M059J (cell line): ENCODE results near the gene CAPZB. TPM values are rescaled to one million over a fixed set of nuclear protein-coding genes. Genes with fewer than 3 reads are reported as not detected.

Experiments
- DNase-seq: peaks from one replicate; pipeline ENCODE4 v3.0.0-alpha.2; 2012; ENCODE audit warnings: low read depth
- total RNA-seq: library from RNA; depleted of rRNA; stranded (reverse); fragments of >200 nt; shearing (Covaris generic); gene quantifications from 2 replicates; pipeline ENCODE4 v1.2.3, GENCODE V29; 2014

Gene CAPZB
- total RNA-seq, 1 experiment from 2014 or later = 192 TPM

DNA sequence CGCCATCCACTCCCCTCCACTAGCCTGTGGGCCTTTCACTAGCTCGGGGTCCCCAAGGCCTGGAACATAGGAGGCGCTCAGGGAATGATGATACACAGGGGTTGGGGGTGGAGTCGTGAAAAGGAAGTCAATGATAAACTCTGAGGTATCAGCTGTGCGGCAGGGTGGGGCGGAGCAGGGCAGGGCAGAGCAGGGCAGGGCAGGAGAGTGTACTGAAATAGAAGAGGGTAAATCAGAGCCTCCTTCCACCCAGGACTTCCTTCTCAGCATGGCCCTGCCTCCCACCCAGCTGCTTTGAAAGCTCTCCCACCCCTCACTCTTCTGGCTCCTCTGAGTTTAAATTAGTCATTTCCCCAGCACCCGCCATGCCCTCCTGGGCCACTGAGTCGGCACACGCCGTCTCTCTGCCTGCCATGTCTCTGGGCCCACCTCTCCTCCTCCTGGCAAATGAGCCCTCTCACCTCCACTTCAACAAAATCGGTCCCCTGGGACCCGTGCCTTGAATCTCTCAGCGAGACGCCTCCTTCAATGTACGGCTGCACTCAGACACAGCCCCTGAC is 16.9 kb downstream of the CAPZB start:
- no peak for DNase-seq

- no peak for DNase-seq
Measured at GRCh38 chr1:19467199-19468187, 17.8 kb downstream of the CAPZB start.

- DNase-seq = no peak
Measured at GRCh38 chr1:19466112-19466561, 19.2 kb downstream of the CAPZB start.

- no peak for DNase-seq
Measured at GRCh38 chr1:19465650-19466049, 19.7 kb downstream of the CAPZB start.

DNA sequence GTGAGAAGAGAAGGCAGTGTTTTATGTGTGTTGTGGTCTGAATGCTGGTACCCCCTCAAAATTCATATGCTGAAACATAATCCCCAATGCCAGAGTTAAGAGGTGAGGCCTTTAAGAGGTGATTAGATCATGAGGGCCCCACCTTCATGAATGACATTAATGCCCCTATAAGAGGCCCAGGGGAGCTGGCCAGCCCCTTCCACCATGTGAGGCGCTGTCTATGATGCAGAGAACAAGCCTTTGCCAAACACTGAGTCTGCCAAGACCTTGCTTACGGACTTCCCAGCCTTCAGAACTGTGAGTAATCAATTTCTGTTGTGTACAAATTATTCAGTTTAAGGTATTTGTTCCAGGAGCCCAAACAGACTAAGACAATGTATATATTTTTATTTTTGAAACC is 20.2 kb downstream of the CAPZB start:
- DNase-seq = no peak

DNA sequence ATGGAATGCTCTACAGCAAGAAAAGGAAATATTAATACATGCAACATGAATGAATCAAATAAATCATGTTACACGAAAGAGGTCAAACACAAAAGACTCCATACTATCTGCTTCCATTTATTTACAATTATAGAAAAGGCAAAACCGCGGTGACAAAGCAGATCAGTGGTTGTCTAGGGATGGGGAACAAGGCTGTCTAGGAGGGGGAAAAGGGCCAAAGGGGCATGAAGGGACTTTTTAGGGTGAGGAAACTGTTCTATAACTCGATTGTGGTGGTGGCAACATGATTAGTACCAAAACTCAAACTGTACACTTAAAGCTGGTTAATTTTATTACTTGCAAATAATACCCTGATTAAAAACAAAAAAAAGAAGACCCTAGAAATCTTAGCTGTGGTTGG is 20.6 kb downstream of the CAPZB start:
- no peak for DNase-seq

DNA sequence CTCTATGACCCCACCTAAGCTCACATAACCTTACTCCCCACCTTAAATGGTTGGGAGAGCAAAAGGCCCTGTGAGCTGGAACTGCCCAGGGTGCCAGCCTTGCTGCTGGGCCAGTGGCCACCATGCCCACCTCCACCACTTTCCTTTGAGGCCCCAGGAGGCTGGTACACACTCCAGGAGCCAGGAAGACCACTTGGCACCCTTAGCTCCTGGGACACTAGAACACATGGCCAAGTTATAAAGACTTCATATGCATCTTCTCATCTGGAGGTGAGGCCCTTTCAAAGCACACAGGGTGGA is 21.9 kb downstream of the CAPZB start:
- no peak for DNase-seq

- DNase-seq = no peak
Measured at GRCh38 chr1:19462781-19463503, 22.4 kb downstream of the CAPZB start.

- DNase-seq = no peak
Measured at GRCh38 chr1:19461220-19461554, 24.2 kb downstream of the CAPZB start.

- DNase-seq = no peak
Measured at GRCh38 chr1:19460535-19461219, 24.7 kb downstream of the CAPZB start.

GRCh38 chr1:19458815-19459417 is 26.4 kb downstream of the CAPZB start:
- DNase-seq = no peak

DNA sequence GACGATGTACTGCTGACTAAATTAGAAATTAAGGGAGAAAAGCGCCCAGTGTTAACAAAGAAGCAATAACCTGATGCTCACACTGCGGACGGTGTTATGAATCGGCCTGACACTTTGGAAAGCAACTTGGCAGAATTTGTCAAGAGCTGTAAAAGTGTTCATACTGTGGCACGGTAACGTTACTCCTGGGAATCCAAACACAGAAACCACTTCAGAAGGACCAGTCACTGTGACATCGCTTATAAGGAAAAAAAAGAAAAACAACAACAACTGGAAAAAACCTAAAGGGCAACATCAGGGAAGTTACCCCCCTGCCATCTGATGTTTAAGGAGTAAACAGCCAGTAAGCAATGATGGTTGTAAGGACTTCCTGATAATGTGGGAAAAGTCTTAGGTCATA is 27.7 kb downstream of the CAPZB start:
- no peak for DNase-seq

DNA sequence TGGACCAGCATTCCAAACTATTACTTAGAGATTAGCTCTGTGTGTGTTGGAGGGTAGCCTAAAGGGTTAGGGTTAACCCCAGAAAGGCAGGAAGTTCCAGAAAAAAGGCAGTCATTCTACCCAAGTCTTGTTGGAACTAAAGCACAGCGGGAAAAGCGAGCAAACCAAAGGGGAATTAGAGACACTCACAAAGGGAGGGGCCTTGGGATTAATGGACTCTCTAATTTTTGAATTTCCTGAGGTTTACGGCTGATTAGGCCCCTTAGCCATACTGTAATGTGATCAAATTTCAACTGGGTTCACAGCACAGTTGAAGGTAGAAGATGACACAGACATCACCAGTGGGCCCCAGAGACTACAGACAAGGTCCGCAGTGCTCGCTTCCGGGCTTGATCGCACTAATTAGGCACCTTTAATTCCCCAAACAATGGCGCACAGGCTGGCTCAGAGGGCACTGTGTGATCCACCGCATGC is 28.3 kb downstream of the CAPZB start:
- no peak for DNase-seq

GRCh38 chr1:19455353-19455752 is 30.0 kb downstream of the CAPZB start:
- no peak for DNase-seq

GRCh38 chr1:19454265-19455146 is 30.8 kb downstream of the CAPZB start:
- DNase-seq = no peak

DNA sequence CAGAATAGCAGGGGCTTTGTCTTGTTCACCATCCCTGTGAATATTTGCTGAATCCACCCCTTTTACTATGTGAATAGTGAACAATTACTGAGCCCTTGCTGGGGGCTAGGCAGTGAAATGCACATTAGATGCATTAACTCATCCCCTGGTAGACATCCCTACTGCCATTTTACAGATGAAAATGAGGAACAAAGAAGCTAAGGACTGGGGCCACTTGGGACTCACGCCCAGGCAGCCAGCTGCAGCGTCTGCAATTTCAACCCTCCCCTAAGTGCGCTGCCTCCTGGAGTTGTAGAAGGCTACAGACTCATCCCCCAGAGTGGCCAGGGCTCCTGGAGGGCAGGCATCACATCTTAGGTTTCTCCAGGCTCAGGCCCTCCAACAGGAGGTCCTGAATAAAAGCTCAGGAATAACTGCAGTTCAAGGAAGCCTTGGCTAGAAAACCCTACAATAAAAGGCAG is 31.6 kb downstream of the CAPZB start:
- no peak for DNase-seq

- peak; percentile 97 for DNase-seq
Measured at GRCh38 chr1:19452221-19452663, 33.1 kb downstream of the CAPZB start.

DNA sequence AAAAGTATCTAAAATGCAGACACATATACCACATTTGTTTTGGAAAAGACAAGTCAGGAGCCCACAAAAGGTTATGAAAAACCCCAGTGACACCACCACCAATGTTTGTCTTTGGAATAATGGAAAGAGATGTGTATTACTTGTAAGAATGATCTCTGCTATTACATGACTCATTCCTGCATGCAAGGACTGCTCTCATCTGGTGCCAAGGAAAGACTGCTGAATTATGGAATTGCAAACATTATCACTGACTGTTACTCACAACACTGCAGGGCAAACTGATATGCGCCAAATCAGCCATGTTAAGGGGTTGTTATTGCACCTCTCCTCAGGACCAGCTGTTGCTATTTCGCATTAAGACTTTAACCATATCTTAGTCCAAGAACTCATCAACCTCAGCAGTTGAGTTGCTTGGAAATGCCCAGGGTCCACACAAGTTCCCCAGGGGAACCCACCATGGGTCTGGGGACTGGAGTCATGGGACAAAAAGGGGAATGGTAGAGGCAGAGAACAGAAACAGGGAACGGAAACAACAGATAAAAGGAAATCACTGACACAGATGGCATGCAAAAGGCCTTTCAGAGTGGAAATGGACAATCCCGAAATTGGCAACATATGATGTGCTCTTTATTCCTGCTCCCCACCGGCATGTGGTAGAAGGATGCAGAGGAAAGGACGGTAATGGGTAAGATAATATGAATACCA is 34.4 kb downstream of the CAPZB start:
- peak; percentile 99 for DNase-seq

DNA sequence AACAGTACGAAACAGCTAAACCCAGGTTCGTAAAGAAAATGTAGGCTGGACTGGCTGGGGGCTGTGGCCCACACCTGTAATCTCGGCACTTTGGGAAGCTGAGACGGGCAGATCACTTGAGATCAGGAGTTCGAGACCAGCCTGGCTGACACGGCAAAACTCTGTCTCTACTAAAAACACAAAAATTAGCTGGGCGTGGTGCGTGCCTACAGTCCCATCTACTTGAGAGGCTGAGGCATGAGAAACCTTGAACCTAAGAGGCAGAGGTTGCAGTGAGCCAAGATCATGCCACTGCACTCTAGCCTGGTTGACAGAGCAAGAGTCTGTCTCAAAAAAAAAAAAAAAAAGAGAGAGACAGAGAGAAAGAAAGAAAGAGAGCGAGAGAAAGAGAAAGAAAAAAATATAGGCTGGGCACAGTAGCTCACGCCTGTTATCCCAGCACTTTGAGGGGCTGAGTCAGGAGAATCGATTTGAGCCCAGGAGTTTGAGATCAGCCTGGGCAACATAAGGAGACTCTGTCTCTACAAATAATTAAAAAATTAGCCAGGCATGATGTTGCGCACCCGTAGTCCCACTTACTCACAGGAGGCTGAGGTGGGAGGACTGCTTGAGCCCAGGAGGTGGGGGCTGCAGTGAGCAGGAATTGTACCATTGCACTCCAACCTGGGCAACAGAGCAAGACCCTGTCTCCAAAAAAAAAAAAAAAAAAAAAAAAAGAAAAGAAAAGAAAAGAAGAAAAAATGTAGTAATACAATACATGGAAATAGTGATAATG is 35.7 kb downstream of the CAPZB start:
- no peak for DNase-seq
